Peyer's patch (tissue), 4 donors: ENCODE results near the gene KLHL3.

ENCODE experiments used
- CTCF ChIP-seq, 6 experiments: fragments of 450-650 bp in 4 of 6; fragments of 200-600 bp in 2 of 6; sonication (generic) in 1 of 6; IDR thresholded peaks; one replicate each; pipeline ENCODE4 v1.5.1; 2017 to 2019; ENCODE audit warnings: antibody characterized with exemption in 6 of 6, mild to moderate bottlenecking in 3 of 6, moderate library complexity in 1 of 6
- POLR2A ChIP-seq, 2 donors: fragments of 450-650 bp; IDR thresholded peaks; one replicate each; pipeline ENCODE4 v1.5.1; 2017; ENCODE audit warnings: antibody characterized with exemption in 2 of 2, mild to moderate bottlenecking in 2 of 2, moderate library complexity in 2 of 2

DNA sequence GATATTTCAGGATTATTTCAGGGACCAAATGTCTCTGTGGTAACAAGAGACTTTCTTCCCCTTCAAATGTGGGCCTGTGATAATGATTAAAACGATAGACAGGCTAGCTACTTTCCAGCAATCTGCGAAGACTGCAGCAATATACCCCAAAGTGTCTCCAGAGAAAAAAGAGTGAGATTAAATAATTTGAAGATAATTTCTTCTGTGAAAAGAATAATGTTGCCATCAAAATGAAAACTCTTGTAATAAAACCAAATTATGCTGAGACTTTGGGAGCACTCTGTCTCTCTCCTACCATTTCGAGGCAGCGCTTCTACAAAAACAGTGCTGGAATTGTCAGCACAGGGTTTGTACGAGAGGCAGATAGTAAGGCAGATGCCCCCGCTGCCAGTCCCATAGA lies 132.5 kb downstream of the KLHL3 start:
- TF ChIP-seq CTCF (IDR thresholded peaks at IDR 0.05) (no peak), POLR2A (IDR thresholded peaks at IDR 0.05) (no peak)
